GM12801 (cell line): ENCODE data around the gene ZNF641.

ENCODE experiments used
- TF ChIP-seq, protein P1 (sequence below): IDR thresholded peaks from one replicate; pipeline ENCODE4 v1.5.1; 2011; ENCODE audit warnings: control low read depth; ENCODE audit not compliant: insufficient read length; ENCODE audit errors: extremely low read depth

Gene ZNF641

GRCh38 chr12:48334808-48335207 lies 15.9 kb downstream of the ZNF641 start:
- TF ChIP-seq, protein P1, sequence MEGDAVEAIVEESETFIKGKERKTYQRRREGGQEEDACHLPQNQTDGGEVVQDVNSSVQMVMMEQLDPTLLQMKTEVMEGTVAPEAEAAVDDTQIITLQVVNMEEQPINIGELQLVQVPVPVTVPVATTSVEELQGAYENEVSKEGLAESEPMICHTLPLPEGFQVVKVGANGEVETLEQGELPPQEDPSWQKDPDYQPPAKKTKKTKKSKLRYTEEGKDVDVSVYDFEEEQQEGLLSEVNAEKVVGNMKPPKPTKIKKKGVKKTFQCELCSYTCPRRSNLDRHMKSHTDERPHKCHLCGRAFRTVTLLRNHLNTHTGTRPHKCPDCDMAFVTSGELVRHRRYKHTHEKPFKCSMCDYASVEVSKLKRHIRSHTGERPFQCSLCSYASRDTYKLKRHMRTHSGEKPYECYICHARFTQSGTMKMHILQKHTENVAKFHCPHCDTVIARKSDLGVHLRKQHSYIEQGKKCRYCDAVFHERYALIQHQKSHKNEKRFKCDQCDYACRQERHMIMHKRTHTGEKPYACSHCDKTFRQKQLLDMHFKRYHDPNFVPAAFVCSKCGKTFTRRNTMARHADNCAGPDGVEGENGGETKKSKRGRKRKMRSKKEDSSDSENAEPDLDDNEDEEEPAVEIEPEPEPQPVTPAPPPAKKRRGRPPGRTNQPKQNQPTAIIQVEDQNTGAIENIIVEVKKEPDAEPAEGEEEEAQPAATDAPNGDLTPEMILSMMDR, result no peak

DNA sequence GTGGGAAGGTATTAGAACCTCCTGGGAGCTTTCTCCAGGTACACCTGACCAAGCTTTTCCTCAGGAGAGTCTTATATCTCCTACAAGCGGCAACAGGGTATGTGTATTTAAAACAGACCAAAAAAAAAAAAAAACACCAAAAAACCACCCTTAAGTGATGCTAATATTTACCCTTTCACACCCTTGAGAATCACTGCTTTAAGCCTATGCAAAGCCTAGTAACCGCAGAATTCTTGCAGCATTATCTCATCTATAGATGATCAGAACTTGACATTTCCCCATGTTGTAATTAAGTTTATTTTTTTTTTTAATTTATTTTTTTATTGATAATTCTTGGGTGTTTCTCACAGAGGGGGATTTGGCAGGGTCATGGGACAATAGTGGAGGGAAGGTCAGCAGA lies 19.3 kb downstream of the ZNF641 start:
- TF ChIP-seq, protein P1, result no peak

DNA sequence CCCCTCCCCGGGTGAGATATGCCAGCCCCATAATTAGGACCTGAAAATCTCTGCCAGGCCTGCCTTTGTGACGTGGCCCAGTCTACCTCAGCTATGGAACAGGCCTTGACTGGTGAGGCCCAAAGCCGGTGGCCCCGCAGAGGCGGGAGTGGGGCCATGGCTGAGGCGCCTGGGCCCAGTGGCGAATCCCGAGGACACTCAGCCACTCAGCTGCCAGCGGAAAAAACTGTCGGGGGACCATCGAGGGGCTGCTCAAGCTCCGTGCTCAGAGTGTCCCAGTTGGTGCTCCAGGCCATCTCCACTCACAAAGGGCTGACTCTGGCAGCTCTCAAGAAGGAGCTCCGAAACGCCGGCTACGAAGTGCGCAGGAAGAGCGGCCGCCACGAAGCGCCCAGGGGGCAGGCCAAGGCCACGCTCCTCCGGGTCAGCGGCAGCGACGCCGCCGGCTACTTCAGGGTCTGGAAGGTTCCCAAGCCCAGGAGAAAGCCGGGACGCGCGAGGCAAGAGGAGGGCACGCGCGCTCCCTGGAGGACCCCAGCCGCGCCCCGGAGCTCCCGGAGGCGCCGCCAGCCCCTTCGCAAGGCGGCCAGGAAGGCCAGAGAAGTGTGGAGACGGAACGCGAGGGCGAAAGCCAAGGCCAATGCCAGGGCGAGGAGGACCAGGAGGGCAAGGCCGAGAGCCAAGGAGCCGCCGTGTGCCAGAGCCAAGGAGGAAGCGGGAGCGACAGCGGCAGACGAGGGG lies 21.4 kb downstream of the ZNF641 start:
- TF ChIP-seq, protein P1, result no peak

DNA sequence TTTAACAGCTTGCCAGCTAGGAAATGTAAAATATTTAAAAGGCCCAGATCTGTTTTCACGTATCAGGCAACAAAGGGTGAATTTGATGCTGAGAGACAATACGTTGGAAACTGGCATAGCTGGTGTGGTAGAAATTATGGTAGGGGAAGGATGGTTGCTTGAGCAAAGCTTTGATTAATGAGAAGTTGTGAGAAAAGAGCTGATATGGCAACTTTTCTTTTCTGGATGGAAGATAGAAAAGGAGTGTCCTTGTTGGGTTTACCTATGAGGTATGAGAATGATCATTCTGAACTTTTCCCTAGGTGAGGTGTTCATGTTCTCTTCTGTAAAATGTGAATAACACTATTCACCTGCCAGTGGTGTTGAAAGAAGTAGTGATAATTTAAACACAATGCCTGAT lies 34.2 kb downstream of the ZNF641 start:
- TF ChIP-seq, protein P1, result no peak

DNA sequence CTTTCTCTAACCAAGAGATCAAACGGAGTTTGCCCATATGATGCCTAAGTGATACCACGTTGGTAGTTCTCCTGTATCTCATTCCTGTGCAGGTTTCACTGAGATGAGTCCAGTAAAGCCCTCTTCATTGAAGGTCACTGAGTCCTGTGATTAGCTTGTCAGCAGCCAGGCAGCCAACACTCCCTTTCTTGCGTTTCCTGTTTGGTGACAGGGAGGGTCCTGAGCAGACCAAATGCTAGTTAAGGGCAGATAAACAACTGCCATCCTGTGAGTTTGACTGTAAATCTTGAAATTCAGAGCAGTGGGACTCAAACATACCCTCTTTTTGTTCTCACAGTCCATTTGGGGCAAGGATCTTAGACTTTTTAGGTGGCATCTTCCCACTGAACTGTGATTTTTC lies 39.4 kb downstream of the ZNF641 start:
- TF ChIP-seq, protein P1, result no peak

DNA sequence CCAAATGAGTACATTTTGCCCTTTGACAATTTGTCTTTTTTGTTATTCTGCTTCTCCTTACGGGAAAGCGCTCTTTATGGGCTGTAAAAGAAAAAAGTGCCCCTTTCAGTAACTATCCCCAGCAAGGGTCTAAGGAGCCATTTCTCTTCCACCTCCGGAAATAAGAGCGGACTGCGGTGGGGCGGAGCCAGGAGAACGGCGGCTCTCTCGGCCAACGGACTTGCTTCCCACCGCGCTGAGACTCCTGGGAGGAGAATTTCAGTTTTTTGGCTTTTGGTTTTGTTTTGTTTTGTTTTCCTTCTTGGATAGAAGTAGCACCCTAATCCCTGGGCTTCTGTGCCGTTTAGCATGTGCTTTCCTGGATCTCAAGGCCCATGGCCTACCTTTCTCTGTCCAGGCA lies 43.5 kb downstream of the ZNF641 start:
- TF ChIP-seq, protein P1, result no peak

- TF ChIP-seq, protein P1, result no peak
These were observed 45.5 kb downstream of the ZNF641 start for GRCh38 chr12:48305190-48305589.
